HG03196 (cell line): Measurements from ENCODE around the gene COPB2.
A peak's percentile ranks its signal among the peaks of the same experiment; 100 is the strongest.
"Not testable (repeated sequence)": the region's sequence is repeated elsewhere in the genome, so short reads cannot be mapped to it uniquely, and the experiment has no call there.

Experiments used
- ATAC-seq: cut with Tn5 transposase; IDR thresholded peaks from one replicate; pipeline ENCODE4 v1.9.1; 2021; ENCODE audit not compliant: unreplicated experiment

Gene COPB2

DNA sequence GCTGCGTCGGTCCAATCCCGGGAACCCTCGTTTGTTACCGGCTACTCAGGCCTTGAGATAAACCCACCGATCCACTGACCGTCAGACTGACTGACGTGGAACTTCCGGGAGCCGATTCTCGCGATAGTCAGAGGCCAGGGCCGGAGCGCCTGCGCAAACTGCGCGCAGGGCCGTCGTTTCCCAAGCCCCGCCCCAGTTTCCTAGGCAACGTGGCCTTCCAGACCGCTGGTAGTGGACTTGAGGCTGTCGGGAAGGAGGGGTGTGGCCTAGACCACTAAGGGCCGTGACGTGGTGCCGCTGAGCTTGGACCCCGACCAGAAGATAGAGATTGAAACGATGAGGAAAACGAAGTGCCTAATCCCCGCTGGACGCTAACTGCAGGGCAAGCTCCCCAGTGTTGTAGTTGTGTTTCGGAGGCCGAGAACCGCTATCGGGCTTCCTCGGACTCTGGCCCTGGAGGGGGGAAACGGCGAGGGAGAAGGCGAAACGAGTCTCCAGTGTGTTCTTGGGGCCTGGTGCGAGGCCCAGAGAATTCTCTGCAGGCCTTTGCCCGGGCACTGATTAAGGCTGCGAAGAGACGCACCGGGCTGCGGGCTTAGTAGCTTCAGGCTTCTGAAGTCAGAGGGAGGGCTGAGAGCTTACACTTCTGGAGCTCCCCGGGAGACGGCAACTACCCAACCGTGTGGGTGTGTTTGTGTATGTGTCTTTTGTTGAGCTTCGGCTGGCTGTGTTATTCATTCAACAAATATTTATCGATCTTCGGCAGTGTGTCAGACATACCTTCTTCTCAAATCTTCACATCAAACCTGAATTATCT, at the start of gene COPB2:
TSS of gene COPB2 (minus strand) at position 96 of the 817 bp plus-strand sequence. CDS start 97 bp downstream, outside the sequence.
- ATAC-seq, result peak; percentile 99

DNA sequence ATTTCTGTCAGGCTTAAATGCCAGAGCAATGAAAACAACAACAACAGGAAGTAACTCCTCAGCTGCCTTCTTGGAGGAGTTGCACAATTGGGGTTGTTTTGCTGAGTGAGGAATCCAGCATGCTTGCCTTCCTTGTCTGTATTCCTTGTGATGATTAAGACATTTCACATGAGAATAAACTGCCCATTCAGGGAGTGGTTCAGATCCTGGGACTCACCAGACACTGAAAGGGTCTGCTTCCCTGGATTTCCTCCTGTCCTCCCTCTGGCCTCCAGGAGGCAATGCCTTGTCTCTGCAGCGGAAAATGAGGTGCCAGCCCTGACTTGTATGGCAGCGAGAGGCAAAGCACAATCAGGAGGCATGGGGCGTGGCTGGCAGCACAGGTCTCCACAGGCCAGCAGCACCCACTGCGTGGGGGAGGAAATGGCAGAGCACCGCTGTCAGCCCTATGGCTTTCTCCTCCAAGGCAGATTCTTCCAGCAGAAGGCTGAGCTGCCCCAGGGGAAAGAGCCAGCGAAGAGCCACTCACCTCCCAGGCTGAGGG, 45.4 kb upstream of the COPB2 start:
- ATAC-seq, result no peak

DNA sequence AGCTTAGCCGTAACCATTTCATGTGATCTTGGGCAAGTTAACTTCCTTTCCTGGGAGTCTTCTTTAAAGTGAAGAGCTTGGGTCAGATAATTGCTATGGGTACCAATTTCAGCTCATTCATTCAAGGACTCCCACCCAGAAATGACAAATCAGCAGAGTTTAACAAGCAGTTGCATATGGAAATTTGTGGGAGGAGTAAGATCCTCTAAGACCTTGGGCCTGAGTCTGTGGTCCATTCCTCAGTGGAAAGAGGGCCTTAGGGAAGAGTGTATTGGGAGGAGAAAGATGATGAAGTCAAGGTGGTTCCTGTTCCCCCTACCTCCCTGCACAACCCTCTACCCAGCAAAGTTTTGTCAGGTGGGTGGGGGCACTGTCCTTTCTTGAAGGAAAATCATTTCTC, 44.8 kb upstream of the COPB2 start:
- no peak for ATAC-seq

DNA sequence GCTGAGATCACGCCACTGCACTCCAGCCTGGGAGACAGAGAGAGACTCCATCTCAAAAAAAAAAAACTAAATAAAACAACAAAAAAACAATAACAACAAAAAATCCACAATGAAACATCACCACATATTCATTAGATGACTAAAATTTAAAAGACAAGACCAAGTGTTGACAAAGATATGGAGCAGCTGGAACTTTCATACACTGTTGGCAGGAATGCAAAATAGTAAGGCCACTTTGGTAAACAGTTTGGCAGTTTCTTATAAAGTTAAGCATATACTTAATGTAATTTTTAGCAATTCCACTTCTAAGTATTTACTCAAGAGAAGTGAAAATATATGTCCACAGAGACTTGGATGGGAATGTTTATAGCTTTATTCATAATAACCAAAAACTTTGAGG, 43.6 kb upstream of the COPB2 start:
- ATAC-seq, result no peak

DNA sequence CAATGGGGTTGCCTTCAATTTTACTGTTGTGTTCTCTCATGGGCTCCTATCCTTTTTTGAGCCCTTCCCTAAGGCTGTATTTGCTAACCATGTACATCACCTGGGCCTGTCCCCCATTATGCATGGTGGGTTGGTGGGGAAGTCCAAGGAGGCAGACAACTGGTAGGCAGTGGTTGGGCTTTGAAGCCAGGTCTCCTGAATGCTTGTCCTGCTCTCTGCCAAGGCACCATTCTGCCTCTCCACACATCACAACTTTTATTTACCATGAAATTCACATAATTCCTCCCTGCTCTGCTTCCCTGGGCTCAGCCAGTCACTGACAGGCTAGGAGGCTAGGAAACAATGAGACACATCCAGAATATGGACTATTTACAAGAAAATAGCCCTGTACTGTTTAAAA, 41.0 kb upstream of the COPB2 start:
- no peak for ATAC-seq

DNA sequence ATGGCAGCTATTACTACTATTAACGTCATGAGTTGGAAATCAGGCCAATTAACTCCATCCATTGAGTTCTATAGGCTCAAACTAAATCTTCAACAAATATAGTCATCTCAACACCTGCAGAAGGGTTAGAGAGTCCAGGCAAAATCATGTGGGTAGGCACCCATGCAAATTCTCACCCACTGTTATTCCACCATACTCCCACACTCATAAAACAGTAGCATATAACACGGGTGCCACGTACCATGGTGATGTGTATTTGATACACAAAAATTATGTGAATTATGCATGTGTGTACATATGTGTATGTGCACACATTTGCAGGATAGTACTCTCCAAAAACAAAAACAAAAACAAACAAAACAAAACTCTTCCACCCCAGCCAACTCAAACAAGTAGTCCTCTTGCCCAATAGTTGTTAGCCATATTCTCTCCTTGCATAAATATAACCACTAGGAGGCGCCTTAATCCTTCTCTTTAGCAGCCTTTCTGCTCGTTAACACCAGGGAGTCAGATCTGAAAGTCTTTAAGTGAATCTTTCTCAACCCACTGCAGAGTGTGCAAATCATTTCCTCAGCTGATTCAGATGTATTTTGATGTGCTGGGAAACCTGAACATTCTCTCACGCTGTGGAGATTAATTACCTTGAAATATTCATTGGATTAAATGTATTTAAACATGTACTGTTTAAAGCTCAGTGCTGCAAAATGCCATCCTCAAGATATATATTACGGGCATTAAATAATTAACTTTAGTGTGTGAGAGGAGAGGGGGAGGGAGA, 38.0 kb upstream of the COPB2 start:
- peak; percentile 69 for ATAC-seq

DNA sequence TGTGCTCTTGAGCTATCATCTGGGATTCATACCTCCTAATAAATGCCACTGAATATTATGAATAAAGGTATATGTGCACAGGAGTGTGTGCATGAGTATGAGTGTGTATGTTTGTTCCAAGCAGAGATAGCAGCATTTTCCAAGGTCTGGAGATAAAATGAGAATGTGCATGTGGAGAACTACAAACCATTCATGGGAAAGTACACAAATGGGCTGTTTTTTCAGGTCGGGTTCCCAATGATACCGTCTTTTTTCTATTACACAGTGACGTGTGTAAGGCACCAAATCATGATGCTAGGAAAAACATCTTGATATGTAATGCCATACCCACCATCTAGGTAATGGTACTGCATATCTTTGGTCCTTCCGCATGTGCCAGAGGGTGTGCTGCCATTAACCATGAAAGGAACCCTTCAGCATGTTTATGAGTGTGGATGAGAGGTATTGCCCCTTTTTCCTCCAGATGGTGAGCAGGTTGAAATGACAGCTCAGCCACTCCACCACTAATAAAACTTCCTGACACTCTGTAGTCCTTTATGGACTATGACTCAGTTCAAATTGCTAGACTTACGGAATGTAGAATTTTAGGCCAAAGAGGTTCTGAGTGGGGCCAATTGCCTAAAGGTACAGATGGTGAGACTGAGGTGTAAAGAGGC, 36.4 kb upstream of the COPB2 start:
- no peak for ATAC-seq

DNA sequence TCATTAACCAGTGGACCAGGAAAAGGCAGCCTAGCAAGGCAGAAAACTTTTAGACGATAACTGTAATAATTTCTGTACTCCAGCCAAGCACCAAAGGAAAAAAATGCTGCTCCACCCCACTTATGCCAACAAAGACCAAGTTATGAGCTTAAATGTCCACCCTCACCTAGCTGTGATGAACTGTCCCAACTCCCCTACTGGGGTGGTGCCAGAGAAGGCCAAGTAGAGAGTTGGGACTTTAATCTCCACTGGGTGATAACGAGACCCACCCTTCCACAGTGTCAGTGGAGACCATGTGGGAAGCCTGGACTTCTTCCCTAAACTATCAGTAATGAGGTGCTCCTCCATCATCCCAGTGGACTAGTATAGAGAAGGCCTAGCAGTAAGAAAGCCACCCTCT, 33.8 kb upstream of the COPB2 start:
- no peak for ATAC-seq

DNA sequence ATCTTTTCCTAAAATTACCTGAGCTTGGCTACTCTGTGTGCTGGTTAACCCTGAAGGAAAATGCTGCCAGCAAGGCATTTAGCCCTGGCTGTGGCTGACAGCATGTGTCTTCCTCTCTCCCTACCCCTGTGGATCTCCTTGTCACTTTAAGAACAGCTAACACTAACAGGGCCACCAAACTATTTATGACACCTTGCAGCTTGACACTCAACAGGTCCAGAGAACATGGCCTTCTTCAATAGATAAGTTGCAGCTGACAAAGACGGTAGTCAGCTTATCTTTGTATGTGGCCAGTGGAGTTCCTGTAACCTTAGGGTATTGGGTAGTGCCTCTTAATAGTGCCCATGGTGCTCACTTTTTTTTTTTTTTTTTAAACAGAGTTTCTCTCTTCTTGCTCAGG, 32.0 kb upstream of the COPB2 start:
- no peak for ATAC-seq

DNA sequence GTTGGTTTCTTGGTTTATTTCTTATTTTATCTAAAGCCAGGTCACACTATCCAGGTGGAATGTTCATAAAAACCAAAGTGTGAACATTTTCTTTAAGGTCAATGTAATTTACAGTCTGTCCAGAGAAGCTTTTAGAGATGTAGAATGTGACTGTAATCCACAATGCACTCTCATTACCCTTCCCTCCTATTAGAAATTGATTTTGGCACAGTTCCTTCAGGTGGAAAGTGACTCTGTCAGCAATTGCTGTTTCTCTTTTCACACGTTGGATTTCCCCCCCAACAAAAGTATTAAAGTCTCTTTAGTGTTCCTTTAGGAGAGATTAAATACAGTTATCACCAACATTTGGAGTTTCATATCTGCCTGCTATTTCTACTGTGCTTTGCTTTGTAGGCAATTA, 31.6 kb upstream of the COPB2 start:
- no peak for ATAC-seq

DNA sequence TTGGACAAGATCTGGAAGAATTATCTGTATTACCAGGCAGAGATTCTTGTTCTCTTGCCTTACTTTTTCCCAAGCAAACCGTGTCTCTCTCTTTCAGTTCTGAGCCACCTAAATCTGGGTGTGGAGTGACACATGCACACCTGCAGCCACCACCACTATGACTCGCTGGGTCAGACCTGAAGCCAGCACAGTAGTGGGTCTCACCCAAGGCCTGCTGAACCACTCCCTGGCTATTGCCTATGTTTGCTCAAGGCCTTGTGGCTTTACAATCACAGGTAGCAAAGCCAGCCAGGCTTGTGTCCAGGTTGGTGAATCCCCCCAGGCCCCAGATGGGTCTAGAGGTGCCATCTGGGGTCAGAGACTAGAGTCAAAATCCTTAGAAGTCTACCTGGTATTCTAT, 28.7 kb upstream of the COPB2 start:
- no peak for ATAC-seq

DNA sequence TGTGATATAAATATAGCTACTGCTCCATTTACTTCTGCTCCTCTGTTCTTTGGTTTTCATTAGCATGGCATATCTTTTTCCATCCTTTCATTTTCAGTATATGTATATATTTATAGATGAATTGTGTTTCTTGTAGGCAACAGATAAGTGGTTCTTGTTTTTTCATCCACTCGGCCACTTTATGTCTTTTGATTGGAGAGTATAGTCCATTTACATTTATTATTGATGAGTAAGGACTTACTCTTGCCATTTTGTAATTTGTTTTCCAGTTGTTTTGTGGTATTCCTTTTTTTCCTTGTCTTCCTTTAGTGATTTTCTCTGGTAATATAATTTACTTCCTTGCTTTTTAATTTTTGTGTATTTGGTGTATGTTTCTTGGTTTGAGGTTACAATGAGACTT, 26.8 kb upstream of the COPB2 start:
- no peak for ATAC-seq

DNA sequence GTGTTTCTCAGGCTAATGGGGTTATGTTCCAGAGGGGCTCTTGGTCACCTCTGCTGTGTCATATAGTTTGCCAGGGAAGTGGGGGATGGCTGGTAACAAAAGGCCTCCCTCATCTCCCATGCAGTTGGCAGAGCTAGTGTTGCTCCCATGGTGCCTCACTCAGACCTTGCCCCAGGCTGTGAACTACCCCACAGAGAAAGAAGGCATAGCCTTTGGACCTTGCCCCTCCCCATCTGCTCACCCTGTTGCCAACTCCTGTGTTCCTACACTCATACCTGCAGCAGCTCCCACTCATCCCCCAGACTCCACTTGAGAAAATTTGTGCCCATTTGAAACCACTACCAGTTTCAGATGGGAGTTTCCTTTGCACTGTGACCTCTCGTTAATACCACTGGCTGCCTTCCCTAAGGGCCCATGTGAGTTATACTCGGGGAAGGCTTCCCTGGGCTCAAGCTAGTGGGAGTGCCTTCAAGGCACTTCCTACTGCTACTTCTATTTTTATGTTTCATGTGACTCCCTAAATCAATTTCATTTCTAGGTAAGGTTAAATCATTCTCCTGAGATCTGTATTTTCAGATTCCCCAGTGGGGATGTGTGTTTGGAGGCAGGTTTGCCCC, 25.3 kb upstream of the COPB2 start:
- ATAC-seq, result no peak

DNA sequence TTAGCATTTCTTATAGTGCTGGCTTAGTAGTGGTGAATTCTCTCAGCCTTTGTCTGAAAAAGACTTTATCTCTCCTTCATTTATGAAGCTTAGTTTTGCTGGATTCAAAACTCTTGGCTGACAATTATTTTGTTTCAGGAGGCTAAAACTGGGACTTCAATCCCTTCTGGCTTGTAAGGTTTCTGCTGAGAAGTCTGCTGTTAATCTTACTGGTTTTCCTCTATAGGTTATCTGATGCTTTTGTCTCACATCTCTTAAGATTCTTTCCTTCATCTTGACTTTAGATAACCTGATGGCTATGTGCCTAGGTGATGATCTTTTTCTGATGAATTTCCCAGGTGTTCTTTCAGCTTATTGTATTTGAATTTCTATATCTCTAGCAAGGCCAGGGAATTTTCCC, 23.4 kb upstream of the COPB2 start:
- ATAC-seq, result not testable (repeated sequence)

DNA sequence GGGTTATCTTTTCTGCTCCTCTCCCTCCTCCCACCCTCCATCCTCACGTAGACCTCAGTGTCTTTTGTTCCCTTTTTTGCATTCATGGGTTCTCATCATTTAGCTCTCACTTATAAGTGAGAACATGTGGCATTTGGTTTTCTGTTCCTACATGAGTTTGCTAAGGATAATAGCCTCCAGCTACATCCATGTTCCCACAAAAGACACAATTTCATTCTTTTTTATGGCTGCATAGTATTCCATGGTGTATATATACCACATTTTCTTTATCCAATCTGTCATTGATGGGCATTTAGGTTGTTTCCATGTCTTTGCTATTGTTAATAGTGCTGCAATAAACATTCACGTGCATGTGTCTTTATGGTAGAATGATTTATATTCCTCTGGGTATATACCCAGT, 11.7 kb upstream of the COPB2 start:
- not testable (repeated sequence) for ATAC-seq

DNA sequence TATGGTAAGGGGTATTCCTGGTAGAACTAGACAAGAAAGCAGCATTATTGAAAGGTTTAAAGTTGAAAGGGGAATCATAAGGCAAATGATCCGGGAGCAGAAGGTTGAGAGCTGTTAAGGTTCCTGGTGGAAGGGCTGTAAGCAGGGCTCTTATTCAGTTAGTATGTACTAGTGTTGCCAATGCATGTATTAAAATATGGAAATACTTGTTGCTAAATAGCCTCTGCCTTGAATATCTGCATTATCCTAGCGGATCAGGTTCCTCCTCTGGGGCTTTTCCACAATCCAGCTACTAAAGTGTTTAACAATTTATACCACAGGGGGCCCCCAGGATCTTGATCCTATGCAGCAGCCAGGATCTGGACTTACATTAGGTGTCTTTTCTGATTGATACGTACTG, 7.3 kb upstream of the COPB2 start:
- ATAC-seq, result no peak

DNA sequence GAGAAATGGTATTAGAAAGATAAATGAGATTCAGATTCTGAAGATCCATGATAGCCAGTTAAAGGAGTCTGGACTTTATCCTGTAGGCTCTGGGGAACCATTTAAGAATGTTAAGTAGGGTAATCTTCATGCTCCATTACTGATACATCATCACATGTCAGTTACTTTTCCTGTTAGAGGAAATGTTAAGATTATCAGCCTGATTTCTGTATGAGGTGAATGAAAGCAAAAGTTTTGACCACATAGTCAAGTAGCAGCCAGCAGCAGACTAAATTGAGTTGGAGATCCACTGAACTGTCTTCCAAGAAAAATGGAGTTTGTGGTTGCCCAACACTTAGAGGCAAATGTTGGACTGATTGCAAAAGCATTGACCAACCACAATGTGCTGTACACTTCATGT, 4.7 kb upstream of the COPB2 start:
- no peak for ATAC-seq

DNA sequence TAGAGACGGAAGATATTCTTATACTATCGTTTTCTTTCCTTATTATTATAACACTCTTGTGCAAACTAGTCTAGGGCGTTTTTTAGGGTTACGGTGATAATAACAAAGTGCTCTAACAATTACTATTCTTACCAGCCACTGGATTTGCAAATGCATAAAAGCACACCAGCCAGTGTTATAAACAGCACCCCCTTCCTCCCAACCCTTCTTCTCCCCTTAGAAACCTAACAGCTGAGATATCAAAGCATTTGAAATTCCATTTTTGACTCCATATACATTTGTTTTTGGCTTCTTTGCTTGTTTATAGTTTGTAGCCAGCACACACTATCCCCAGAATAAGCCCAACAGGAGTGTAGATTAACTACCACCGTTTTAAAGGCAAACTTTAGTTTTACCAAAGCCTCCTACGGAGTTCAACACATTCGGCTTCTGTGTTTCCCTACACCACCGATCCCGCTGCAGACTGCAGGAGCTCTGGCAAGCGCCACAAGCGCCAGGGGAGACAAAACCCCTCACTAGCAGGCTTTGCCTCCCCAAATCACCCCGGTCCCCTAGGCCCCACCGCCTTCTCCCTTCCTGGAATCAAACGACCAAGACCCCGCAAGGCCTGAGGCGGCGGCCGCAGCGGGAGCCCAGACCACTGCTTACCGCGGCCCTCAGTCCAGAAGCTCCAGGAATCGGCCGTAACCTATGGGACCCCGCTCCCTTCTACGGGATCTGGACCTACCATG, 461 bp downstream of the COPB2 start:
- ATAC-seq, result no peak

DNA sequence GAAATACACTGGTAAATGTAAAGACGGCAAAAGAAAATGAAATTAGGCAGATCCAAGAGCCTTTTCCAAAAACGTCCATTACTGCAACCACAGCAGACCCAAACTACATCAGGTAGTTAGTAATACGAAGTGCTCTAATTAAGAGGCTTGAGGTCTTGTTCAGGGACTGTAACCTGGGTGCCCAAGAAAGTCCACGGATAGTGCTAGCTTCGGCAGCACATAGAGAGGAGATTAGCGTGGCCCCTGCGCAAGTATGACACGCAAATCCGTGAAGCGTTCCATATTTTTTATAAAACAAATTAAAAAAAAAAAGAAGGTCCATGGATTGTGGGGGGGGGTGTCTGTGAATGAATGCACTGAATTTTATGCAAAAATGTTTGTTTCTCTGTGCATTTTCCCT, 1.4 kb downstream of the COPB2 start:
- no peak for ATAC-seq

DNA sequence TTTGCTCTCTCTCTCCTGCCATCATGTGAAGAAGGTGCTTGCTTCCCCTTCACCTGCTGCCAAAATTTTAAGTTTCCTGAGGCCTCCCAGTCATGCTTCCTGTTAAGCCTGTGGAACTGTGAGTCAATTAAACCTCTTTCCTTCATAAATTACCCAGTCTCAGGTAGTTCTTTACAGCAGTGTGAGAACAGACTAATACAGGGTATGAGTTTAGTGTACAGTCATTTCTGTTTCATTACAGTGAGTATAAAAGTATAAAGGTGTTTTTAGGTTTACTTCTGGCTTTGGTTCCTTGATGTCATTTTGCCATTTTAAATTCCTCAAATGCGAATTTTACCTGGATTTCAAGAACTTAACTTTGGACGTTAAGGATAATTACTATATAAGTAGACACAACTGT, 7.2 kb downstream of the COPB2 start:
- ATAC-seq, result not testable (repeated sequence)
